Esophagus muscularis mucosa (tissue), 4 donors: Measurements from ENCODE around the gene PSMA1.

Experiments used
- EP300 ChIP-seq: sonication (generic); formaldehyde crosslinking; IDR thresholded peaks from one replicate; pipeline ENCODE4 v1.6.1; 2017; ENCODE audit warnings: antibody characterized with exemption
- POLR2A ChIP-seq: fragments of 450-650 bp; IDR thresholded peaks from one replicate; pipeline ENCODE4 v1.6.1; 2017; ENCODE audit warnings: antibody characterized with exemption, moderate library complexity, mild to moderate bottlenecking, low read depth
- POLR2AphosphoS5 ChIP-seq, 2 donors: sonication (generic); formaldehyde crosslinking; IDR thresholded peaks; one replicate each; pipeline ENCODE4 v1.6.1; 2017; ENCODE audit warnings: antibody characterized with exemption in 2 of 2
- TF ChIP-seq, protein P1 (sequence below), 3 experiments: fragments of 200-600 bp in 2 of 3; fragments of 450-650 bp in 1 of 3; sonication (generic) in 2 of 3; IDR thresholded peaks; one replicate each; pipeline ENCODE4 v1.5.1; 2017 to 2019; ENCODE audit warnings: antibody characterized with exemption in 3 of 3, mild to moderate bottlenecking in 2 of 3, moderate library complexity in 1 of 3

DNA sequence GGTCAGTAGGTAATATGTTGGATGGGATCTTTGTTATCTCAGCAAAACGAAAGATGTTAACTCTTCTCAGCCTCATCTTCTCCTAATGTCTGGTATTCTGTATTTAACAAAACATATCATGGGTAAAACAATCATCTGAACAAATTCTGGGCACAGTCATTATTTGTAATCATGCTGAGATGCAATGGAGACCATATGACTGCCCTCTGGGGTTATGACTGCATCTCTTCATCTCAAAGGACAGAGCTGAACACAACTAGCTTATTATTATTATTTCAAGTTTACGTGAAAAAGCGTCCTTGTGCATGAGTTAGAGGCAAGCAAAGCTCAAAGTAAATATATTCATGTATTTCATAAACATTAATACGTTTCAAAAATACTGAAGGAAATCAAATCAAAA lies 29.7 kb upstream of the PSMA1 start:
- TF ChIP-seq, protein P1, sequence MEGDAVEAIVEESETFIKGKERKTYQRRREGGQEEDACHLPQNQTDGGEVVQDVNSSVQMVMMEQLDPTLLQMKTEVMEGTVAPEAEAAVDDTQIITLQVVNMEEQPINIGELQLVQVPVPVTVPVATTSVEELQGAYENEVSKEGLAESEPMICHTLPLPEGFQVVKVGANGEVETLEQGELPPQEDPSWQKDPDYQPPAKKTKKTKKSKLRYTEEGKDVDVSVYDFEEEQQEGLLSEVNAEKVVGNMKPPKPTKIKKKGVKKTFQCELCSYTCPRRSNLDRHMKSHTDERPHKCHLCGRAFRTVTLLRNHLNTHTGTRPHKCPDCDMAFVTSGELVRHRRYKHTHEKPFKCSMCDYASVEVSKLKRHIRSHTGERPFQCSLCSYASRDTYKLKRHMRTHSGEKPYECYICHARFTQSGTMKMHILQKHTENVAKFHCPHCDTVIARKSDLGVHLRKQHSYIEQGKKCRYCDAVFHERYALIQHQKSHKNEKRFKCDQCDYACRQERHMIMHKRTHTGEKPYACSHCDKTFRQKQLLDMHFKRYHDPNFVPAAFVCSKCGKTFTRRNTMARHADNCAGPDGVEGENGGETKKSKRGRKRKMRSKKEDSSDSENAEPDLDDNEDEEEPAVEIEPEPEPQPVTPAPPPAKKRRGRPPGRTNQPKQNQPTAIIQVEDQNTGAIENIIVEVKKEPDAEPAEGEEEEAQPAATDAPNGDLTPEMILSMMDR (IDR thresholded peaks at IDR 0.05), result no peak
- TF ChIP-seq POLR2A (no peak), EP300 (no peak), POLR2AphosphoS5 (IDR thresholded peaks at IDR 0.05) (no peak)
